GM21529 (cell line): ENCODE measurements around the gene CAPN14.

ENCODE experiments used
- ATAC-seq: cut with Tn5 transposase; IDR thresholded peaks from one replicate; pipeline ENCODE4 v1.9.1; 2021; ENCODE audit not compliant: unreplicated experiment

Gene CAPN14

DNA sequence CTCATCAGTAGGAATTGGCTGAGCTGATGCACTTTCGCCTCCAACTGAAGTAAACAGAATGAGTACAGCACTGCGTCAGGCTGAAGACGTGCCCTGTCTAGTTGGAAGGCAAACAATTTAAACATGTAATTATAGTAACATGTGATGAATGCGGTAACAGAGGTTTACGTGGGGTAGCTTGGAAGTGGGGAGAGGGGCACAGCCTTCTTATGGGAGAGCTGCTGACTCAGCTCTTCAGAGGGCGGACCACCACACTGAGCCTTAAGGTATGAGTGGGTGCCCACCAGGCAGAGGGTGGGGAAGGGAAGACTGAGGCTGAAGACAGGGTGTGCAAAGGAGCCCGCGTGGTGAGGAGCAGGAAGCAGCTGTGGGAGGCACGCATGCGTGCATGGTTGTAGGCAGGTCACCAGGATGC is 10.4 kb upstream of the CAPN14 start:
- no peak for ATAC-seq

DNA sequence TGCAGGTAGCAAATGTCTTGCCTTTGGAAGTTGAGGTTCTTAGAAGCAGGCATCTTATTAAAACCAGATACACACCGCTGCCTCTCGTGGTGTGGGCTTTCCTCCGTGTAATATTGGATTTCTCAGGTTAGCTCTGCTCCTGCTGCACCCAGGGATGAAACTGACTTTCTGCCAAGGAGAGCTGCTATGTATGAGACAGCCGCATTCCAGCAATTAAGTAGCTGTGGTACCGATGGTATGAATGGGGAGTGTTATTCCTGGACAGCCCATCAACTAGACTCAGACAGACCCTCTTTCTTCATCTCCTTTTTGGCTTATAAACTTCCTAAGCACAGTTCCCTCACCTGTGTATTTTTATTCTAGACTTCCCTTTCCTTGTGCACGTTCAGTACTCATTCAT is 9.8 kb upstream of the CAPN14 start:
- no peak for ATAC-seq

DNA sequence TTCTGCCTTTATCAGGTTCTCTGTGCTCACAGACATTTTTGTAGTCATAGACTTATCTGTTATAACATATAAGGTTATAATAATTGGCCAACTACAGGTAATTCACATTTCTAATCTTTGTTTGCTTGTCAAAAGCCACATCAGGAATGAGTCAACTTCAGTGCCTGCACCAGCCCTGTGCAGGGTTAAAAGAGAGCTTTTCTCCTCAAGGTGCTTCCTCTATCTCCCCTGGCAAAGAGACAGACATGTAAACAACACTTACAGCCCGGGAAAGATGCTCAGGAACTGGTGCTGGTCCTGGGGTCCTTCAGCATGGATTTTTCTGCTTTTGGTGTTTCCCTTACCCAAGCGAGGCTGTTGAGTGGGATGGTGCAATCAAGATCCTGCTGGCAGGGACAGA is 9.0 kb upstream of the CAPN14 start:
- ATAC-seq: no peak

DNA sequence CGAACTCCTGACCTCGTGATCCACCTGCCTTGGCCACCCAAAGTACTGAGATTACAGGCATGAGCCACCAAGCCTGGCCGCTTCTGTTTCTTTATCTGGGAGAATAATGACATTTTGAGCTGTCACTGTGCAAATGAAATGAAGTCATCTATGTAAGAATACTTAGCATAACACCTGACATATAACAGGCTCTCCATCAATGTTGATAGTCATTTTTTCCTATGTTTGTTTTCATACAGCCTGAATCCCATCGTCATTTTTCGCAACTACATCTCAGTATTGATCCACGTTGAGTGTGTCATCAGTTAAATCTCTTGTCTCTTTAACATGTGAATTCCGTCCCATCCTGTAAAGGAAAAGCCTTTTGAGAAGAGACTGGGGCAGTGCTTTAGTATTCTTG is 6.4 kb upstream of the CAPN14 start:
- ATAC-seq: no peak

DNA sequence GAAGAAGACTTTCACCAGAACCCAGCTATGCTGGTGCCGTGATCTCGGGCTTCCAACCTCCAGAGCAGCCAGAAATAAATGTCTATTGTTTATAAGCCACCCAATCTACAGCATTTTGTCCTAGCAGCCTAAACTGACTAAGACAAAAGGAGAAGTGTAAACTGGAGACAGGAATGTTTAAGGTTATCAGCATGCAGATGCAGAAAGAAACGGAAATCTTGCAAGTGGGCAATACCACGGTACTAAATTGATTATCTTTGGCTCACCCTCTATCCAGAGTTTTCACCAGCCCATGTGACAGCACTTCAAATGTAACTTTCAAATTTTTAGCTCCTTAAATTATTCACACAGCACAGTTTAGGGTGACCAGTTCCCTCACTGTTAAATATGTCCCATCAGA is 5.7 kb upstream of the CAPN14 start:
- no peak for ATAC-seq

DNA sequence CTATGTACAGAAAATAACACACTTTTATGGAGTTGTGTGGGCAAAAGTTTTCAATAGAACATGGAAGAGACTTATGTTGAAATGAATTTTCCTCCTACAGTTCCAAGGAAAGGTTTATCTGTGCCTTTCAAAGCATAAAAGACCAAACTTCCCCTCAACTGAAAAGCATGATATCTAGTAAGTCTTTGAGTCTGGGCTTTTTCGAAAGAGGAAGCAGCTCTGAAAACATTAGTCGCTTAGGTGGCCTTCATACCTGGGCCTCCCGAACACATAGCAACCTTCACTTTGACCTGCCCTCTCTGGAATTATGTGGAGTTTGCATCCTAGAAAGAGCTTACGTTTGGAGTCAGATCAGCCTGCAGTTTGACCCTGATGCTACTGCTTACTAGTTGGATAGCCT is 4.8 kb upstream of the CAPN14 start:
- ATAC-seq: no peak

DNA sequence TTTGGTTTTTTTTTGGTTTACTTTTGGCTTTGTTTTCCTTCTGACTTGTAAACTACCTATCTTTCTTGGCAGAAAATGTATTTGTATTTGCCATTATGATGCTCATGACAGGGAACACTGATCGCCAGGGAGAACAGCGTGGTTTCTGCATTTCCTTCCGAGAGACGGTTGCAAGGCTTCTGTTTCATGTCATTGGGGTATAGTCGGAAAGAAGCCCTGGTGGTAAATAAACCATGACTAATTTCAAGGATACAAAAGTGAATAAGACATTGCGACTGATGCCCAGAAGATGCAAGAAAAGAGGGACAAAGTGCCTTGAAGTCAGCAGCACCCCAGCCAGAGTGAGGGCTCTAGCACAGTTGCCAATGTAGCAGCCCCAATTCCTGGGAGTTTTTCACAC is 4.2 kb upstream of the CAPN14 start:
- ATAC-seq: no peak

DNA sequence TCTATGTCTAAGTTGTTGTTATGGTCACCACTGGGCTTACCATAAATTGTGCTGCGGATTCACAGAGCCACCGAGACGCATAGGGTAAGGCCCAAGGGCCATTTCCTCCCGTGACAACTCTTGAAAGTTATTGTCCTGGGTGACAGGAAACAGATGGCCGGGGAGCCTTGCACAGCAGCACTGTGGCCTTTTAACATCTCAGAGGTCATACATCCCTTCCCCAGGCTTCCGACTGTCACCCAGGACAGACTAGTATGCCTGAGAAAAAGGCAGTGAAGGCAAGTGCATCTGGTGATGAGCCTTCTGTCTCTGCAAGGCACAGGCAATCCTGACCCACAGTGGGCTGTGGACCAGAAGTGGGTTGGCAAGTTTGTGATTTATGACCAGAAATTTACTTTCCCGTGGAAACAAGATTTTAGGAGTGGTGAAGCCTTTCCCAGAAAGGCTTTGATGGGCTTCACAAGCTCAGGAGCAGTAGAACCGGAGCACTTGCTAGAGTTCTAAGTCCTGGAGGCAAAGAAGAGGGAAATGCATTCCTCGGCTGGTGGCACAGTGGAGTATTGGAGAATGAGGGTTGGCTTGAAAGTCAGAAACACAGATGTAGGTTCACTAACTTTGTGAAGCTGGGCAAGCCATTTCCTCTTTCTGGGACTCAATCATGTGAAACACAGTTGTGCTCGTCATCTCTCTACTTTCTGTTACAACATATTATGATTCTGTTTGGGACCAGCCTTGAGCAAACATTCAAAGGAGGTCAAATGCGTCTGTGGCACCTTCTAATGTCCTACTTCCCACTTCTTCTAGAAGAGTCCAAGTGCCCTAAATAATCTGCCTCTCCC is 2.0 kb upstream of the CAPN14 start:
- peak; percentile 73 for ATAC-seq

DNA sequence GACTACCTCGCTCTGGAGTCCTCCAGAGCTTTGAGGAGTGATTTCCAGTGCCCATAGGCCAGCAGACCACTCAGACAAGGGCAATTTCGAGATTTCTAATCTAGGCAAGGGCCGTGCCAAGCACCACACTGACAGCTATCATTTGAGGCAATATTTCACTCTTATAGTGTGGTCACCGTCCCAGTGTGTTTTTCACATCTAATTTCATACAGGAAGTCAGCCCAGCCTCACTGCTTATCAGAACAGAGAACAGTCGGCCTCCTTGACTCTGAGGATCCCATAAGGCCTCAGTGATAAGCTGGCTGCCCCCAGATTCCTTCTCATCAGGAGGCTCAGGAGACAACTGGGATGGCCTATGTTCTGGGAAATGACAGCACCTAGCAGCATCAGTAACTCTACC is 581 bp downstream of the CAPN14 start:
- peak; percentile 61 for ATAC-seq

DNA sequence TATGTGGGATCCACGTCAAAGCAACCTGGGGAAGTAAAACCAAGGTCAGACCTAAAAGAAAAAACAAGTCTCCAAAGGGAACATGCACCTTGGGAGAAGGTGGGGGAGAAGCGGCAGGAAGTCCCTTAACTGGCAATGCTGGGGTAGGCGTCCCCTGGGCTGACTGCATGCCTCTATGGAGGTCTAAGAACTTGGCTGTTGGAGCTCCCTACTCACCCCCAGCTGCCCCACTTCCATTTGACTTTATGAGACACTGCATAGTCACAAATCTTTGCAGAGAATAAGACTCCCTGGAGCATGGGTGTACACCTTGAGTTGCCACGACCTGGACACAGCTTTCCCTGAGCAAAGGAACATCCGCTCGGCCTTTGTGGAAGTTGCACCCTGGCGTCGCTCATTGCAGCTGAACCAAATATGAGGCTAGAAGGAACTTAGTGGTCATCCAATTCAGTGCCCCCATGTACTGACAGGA is 2.8 kb downstream of the CAPN14 start:
- ATAC-seq: no peak

DNA sequence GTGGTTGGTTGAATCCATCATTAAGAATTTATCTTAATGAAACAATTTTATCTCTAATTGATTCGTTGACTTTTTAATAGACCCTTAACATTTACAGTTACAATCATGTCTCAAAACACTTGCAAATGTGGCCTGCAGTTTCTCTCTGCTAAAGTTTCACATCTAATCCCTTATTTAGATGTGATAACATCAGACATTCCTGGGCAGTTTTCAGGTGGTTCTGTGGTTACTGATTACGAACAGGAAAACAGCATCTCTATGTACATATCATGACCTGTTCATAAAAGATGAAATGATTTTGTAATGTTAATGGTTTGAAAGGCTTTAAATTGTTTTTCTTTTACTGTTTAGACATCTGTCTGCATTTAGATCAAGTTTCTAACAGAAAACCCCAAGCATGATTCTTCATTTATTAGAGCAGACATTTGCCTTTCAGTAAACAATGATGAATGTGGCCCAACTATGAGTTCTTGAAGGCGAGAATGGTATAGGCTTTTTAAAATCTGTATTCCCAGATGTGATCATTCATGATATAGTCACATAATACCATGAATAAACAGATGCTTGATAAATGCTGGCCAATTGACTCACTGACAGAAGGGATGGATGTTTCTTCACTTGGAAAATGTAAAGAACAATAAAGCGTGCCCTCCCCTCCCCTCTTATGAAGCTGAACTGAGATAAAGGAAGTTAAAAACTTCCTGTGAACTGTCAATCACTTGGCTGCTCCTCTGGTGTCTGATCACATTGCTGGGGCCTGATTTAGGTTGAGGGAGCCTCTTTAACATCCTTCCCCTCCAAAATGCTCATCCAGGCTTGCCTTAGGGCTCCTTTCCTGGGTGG is 3.5 kb downstream of the CAPN14 start:
- ATAC-seq: no peak

DNA sequence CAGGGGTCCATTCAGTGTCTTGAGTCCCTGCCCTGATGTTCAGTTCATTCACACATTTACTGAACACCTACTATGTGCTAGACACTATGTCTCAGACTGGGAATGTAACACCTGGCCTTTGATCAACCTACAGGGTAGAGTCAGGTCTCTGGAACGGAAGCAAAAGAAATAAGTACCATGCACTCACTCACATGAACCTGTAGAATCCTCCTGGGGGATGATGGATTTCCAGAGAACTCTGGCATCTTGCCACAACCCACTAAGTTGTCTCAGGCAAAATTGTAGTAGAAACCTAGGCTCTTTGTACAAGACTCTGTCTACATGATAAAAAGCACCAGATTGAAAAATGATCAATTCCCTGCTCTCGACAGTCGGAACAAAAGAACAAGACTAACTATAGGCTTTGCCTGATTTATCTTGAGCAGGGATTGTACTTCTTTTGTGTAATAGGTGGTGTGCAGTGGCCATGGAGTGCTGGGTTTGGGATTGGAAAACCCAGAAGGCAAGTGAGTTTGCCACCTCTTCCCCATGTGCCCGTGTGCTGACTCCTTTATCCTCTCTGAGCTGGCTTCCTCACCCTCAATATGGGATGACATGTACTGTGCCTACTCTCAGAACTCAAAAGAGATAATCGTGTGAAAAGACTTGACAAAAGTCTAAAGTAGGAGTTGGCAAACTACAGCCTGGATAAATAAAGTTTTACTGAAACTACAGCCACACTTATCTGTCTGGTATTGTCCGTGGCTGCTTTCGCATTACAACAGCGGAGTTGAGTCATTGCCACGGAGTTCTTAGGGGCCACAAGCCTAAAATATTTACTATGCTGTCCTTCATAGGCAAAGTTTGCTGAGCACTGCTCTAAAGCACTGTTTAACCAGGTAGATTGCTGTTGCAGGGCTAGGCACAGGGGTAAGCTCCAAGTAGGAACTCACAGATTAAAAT is 4.4 kb downstream of the CAPN14 start:
- ATAC-seq: no peak

DNA sequence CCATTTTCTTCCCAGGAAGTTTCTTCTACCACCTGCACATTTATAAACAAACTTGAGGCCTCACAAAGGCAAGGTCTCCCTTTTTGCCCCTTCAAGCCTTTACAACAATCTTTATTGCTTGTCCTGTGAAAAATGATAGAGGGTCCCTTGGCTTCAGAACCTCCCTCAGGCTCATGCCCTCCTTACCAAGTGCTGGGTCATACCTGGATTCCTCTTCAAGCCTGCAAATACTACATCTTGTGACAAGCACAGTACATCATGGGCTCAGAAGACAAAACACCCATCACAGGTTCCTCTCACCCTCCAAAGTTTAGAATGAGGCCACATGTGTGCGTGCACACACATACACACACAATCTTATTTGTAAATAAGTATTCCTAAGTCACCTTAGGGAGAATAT is 9.1 kb downstream of the CAPN14 start:
- no peak for ATAC-seq

DNA sequence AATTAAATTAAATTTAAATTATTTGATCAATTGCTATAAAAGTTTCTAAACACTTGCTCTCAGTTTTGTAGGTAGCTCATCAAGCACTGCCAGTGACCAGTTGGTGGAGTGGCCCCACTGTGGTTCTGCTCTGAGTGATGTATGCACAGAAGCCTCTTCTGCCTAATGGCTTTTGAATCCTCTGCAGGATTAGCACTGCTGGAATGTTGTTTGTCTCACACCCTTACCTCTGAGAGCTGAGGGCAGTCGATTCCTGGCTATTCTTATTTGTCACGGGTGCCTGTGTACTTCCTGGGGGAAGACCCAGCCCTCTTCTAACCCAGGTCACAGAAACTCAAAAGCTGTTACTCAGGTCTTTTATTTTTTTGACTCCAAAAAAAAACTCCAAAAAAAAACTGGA is 9.5 kb downstream of the CAPN14 start:
- ATAC-seq: no peak

DNA sequence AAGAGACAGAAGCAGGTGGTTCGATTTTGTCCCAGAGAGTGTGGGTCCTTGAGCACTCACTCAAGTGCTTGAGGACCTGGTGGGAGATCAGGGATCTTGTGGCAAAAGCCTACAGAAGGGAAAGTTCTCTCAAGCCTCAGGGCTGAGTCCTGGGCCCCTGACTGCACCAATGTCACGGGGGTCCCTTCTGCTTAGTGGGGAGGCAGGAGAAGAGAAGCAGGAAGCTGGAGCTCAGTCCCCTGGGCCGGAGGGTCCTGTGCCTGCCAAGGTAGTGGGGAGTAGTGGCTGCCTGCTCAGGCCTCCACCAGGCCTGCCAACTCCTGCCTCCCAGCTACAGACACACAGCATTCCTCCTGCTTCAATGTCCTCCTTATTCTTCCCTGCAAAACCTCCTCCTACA is 11.7 kb downstream of the CAPN14 start:
- no peak for ATAC-seq

DNA sequence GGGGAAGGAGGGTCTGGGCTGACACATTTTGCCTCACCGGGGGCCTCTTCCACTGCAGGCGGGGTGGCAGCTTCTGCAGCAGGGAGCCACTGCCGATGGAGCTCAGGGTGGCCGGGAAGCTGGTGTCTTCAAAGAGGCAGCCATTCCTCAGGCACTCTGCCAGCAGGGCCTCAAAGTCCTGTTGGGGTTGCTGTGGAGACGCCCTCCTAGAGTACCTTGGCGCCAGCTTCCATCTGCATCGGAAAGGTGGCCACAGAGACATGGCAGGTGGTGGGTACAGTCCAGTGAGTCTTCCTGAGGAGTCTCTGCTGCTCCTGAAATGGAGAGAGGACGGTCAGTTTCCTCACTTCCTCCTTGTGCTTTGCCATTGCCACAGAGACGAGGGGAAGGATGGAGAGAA is 12.1 kb downstream of the CAPN14 start:
- ATAC-seq: no peak

DNA sequence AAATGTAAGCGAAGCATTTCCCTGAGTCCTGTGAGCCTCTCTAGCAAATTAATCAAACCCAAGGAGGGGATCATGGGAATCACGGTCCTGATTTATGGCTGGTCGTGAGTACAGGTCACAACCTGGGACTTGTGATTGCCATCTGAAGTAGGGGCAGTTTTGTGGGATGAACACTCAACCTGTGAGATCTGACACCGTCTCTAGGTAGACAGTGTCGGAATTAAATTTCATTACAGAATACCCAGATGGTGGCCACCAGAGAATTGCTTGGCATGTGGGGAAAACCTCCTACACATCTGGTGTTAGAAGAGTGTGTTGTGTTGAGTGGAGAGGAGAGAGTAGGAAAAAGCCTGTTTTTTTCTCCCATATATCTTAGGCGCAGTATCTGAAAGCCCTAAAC is 12.5 kb downstream of the CAPN14 start:
- no peak for ATAC-seq

DNA sequence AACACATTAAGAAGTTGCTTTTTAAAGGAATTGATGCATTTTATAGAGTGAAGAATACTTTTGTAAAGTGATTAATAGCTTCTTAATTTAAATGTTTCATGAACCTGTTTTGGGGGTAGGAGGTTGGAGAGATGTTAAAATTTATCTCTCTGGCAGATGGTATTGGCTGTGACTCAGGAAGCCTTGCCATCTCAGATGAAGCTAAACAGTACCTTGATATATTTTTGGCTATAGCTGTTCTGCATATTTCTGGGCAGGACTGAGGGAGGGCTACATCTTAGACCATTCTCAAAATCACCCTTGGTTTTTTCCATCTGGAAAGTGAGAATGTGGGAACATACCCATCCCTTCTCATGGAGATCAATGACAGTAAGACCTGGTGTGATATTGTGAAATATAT is 13.4 kb downstream of the CAPN14 start:
- no peak for ATAC-seq

DNA sequence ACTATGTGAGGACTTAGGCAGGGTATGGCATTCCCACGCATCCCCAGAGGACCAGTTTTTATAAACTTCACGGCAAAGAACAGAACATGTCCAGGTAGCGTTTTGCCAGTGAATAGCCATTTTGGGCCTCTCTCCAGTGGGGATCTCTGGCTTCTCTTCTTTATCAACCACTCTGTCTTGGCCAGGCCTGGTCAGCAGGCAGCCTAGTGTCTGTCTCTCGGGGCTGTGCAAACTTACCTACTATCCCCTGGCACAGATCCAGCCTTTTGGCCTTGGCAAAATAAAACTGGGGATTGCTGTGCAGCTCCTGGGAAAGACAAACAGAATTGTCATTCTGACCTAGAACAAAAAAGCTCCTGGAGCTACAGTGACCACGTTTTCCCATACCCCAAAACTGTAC is 14.5 kb downstream of the CAPN14 start:
- ATAC-seq: no peak

DNA sequence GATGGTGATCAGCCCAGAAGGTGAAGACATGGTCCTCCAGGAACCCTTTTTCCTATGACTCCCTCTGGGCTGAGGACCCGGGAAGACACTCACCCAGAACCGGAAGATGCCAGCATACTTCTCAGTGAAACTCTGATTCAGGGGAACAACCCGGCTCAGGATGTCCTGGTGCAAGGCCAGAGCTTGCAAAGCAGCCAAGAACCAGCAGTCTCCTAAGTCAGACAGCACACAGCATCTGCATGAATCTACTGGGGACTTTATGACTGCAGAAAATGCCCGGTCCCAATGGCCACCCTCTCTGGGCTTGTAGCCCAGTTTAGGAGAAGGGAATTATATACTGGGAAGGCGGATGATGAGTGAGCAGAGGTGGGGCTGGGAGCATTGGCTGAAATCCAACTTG is 15.3 kb downstream of the CAPN14 start:
- no peak for ATAC-seq

DNA sequence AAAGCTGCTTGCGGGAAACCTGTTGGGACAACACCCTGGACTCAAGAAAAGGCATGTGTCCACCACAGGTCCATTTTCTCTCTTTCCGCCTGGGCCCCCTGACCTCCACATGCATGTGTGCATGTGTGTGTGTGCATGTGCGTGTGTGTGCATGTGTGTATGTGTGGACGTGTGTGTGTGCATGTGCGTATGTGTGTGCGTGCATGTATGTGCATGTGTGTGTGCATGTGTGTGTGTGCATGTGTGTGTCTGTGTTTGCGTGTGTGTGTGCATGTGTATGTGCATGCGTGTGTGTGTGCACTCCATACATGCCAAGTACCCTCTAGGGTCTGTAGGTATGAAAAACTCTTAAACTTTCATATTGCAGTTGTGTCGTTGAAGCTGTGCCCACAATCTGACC is 16.3 kb downstream of the CAPN14 start:
- no peak for ATAC-seq
